Frontal cortex (tissue), 4 donors: ENCODE results near the gene CYP2W1. TPM values are rescaled to one million over a fixed set of nuclear protein-coding genes. Genes with fewer than 3 reads are reported as not detected.

Source experiments
- DNase-seq, 2 donors: peaks; one replicate each; pipeline ENCODE4 v3.0.0; 2012; ENCODE audit warnings: low spot score in 2 of 2
- FAIRE-seq: peaks from 2 replicates; lab custom pipeline; 2012; peaks lifted over from hg19 to GRCh38; lab: Jason Lieb, UNC
- total RNA-seq: library from RNA; depleted of rRNA; stranded (reverse); fragments of >200 nt; gene quantifications from one replicate; pipeline ENCODE4 v1.2.3, GENCODE V29; 2014
- donor health status: control.
- donor health status: control.
- donor health status: control.

CYP2W1 gene
- total RNA-seq, 1 donor from 2014 or later, result not detected

DNA sequence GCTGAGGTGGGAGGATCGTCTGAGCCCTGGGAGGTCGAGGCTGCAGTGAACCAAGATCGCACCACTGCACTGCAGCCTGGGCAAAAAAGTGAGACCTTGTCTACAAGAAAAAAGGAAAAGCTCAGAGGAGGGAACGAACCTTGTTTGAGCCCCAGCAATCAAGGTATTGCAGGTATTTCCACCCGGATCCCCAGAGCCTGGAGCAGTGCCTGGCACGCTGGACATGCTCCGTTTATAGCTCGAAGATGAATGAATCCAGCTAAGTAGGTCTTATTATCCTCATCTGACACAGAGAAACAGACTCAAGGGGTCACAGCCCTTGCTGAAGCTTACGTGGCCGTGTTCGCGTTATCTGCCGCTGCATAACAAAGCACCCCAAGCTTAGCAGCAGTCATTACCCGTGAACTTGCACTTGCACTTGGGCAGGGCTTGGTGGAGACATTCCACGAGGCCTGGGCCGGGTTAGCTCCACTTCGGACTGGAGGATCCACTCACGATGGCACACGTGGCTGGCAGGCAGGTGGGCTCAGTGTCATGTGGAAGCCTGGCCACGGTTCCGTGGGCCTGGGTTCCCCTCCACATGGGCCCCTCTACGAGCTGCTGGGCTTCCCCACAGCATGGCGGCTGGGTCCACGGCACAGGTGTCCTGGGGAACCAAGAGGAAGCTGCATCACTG lies 4.4 kb upstream of the CYP2W1 start:
- FAIRE-seq, result no peak
- no peak for DNase-seq

- FAIRE-seq (no peak), DNase-seq (no peak)
Measured at GRCh38 chr7:979151-979550, 3.8 kb upstream of the CYP2W1 start.

GRCh38 chr7:979886-980571 lies 3.0 kb upstream of the CYP2W1 start:
- FAIRE-seq (no peak), DNase-seq (no peak)

DNA sequence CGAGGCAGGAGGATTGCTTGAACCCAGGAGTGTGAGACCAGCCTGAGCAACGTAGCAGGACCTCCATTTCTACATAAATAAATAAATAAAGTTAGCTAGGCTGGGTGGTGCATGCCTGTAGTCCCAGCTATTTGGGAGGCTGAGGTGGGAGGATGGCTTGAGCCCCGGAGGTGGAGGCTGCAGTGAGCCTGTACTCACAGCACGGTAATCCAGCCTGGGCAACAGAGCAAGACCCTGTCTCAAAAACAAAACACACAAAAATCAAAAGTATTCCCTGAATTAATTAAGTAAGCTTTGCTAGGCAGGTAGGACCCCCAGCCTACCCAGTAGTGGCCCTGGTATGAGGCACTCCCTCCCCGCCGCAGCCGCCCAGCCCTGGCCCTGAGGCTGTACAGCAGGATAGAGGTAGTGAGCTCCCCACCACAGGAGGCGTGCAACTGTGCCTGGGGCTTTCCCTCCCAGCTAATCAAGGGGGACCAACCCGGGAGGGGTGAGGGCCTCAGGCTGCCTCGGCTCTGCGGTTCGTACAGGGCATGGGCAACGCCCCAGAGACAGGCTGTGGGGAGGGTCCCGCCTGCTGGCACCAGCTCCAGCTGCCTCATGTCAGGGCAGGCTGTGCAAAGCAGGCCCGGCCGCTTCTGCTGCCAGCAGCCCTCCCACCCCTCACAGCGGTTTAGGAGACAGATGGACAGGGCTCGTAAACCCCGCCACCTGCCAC lies 1.0 kb upstream of the CYP2W1 start:
- FAIRE-seq (no peak), DNase-seq (no peak)

GRCh38 chr7:982511-983003 lies 424 bp upstream of the CYP2W1 start:
- FAIRE-seq, result no peak
- DNase-seq, result no peak

DNA sequence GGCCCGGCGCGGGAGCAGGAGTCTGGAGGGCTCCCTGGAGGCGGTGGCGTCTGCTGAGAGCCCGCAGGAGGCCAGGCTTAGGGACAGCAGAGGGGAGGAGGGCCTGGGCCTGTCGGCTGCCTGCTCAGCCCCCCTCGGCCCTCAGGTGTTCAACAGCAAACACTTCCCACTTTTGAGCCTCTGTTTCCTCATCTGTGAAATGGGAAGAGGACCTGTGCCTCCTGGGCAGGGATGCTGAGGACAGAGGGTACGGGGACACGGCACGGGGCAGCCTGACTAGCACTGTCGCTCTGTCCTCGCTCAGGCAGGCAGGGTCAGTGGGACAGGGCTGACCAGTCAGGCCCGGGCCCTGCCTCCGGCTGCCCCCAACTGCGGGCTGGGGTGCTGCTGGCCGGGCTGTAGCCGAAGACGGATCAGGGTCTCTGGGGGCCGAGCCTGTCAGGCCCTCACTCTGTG lies 663 bp downstream of the CYP2W1 start:
- no peak for FAIRE-seq
- no peak for DNase-seq

GRCh38 chr7:984361-985126 lies 1.6 kb downstream of the CYP2W1 start:
- DNase-seq (no peak), FAIRE-seq (no peak)

- DNase-seq, result no peak
- no peak for FAIRE-seq
Measured at GRCh38 chr7:985127-985416, 2.1 kb downstream of the CYP2W1 start.

GRCh38 chr7:985915-986741 lies 3.1 kb downstream of the CYP2W1 start:
- DNase-seq, result no peak
- FAIRE-seq, result no peak

GRCh38 chr7:986766-987751 lies 4.1 kb downstream of the CYP2W1 start:
- no peak for DNase-seq
- no peak for FAIRE-seq

DNA sequence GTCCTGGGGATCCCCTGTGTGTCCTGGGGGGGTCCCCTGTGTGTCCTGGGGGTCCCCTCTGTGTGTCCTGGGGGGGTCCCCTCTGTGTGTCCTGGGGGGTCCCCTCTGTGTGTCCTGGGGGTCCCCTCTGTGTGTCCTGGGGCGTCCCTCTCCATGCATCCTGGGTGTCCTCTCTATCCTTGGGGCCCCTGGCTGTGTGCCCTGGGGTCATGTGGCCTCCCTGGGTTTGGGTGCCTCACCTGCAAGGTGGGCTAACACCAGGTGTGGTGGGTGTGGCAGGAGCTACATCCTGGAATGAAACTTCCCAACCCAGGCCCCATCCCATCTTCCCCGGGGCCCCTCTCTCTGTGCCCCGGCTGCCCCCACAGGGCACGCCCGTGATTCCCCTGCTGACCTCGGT lies 4.9 kb downstream of the CYP2W1 start:
- FAIRE-seq, result no peak

GRCh38 chr7:988426-988911 lies 5.5 kb downstream of the CYP2W1 start:
- FAIRE-seq, result no peak
- DNase-seq, result no peak

More for the DNA sequence above, 4.9 kb downstream of the CYP2W1 start:
- no peak for DNase-seq

DNA sequence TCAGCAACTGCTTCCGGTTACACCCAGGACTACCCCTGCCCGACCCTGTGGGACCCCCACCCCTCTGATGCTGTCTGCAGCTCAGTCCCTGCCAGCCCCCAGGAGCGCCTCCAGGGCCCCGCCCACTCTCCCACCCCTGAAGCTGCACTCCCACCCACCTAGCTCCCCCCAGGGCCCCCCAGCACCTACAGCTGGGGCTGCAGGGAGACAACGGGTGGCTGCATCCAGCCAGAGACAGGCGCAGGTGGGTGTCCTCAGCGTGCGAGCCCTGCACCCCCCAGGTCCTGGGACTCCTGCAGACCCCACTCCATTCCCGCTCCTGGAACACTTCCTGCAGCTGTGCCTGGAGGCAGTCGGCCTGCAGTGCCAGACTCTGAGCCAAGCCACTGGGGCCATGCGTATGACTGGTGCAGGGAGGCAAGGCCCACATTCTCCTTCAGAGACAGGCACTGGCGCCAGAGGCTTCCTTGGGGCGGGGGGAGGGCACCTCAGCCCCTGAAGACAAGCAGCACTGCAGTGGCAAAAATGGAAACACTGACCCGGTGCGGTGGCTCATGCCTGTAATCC lies 6.1 kb downstream of the CYP2W1 start:
- DNase-seq (no peak), FAIRE-seq (no peak)

DNA sequence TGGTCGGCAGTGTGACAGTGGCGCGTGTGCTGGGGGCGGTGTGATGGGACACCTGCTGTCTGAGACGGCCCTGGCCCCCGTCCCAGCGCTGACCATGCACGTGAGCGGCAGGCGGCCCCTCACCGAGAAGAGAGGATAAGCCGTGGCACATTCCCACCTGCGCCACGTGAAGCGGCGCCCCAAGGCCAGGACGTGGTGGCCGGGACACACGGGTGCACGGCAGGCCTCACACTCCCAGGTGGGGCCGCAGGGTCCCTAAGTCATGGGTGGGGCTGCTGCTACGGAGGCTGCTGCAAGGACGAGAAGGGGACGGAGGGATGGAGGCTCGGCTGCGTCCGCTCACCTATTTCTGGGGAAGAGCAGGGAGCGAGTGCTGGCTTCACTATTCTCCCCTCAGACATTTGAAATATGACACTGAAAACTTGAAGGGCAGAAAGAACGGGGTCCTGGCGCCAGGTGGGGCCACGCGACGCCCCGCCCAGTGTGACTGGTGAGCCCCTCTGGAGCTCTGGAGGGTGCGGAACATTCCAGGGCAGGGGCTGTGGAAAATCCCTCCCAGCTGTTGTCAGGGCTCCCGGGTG lies 7.5 kb downstream of the CYP2W1 start:
- FAIRE-seq (no peak), DNase-seq (no peak)

- DNase-seq (no peak), FAIRE-seq (no peak)
Measured at GRCh38 chr7:990933-991728, 8.2 kb downstream of the CYP2W1 start.

DNA sequence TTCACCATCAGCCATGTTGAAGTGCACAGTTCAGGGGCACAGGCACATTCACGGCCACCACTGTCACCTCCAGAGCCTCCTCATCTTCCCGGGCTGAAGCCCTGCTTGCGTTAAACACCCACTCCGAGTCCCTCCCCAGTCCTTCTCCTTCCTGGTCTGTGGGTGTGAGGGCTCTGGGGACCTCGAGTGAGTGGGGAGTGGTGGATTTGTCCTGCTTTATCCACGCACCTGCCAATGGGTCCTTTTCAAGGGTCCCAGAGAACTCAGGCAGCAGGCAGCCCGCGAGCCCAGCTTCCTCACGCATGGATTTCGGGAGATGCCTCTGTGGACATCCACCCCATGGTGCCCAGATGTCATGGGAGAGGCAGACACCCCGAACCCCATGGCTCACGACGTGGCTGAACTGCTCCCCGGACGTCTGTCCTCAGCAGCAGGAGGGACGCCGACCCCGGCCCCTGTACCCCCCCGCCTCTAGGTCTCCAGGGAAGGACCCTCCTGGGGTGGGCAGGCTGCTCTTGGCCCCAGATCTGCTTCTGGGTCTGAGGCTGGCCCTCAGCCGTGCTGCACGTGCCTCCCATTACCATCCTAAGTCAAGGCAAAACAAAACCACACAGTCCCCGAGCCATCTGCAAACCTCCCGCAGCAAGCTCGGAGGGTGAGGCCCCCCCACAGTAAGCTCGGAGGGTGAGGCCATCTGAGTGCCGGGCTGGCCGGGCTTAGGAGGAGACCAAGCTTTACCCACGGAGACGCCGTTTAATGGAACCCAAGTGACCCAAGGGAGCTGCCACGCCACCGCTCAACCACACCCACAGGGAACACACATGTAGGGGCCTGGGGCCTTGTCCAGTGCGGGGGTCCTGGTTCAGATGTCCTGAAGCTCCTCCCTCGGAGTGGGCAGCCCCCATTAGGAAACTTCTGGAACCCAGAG lies 9.0 kb downstream of the CYP2W1 start:
- DNase-seq, result no peak
- FAIRE-seq, result no peak
